Stimulated activated CD8-positive, alpha-beta memory T cell treated with anti-CD3 and anti-CD28 coated beads, Interleukin-12 subunit alpha, Interleukin-12 subunit beta, amount 100 ng/mL, for 4 hours (primary cell): ENCODE results near the gene POLR3GL.
A peak's percentile ranks its signal among the peaks of the same experiment; 100 is the strongest.

Source experiments
- DNase-seq: peaks from one replicate; pipeline ENCODE4 v3.0.0-alpha.2; 2020; ENCODE audit warnings: low read depth

POLR3GL gene

GRCh38 chr1:145992958-145993617 lies 28.6 kb downstream of the POLR3GL start:
- no peak for DNase-seq

DNA sequence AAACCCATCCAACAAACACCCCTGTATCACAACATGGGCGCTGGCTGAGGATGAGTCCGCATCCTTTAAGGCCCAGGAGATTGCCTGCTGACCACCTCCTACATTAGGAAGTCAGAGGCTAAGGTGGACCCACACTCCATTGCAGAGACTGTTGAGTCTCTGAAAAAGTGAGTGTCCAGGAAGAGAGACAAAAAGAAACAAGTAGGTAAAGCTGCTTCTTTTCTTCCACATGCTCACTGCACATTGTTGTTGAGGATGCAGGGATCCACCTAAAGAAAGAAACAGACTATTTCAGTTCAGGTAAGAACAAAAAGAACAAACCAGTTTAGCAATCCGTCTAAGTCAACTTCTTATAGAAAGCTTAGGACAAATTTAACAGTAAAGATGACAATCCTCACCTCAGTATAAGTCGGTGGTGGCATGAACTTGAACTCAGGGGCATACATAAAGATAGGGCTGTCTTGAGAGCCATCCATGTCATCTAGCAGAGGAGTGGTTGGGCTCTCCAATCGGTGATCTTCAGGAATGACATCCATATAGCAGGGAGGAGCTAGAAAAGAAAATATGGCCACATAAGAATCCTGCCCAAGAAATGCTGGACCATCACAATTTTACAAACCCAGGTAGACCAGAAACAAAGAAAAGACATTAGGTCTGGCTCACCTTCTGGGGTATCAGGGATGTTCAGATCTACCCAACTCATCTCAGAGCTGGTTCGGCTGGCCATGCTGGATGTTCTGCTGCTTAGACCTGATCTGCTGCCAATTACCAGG lies 29.3 kb downstream of the POLR3GL start:
- DNase-seq, result no peak

DNA sequence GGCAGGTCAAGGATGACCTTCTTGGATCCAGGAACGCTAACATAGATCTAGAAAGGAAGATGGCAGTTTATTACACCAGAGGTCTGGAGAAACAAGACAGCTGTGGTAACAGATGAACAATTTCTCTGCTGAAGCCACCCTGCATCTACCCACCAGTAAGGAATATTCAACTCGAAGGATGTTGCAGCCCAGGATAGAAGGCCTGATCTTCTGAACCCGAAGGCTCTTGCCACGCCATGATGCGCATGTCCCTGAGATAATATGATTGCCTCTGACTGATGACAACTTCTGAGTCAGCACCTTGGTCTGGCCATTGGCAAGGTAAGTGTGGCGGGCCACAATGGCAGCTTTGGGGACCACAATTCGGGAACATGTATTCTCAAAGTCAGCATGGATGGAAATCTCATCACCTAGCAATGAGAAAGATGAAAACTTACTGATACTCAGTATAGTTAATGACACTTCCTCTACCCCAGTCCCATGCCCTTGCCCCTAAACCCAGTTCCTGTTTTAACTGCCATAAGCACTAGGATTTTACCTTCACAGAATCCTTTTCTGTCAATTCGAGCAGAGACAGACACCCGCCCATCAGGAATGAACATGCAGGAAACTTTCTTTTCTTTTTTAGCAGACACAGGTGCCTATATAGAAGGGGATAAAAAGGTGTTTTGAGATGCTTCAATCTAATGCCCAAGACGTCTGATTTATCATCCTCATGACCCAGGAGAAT lies 30.1 kb downstream of the POLR3GL start:
- DNase-seq, result no peak

DNA sequence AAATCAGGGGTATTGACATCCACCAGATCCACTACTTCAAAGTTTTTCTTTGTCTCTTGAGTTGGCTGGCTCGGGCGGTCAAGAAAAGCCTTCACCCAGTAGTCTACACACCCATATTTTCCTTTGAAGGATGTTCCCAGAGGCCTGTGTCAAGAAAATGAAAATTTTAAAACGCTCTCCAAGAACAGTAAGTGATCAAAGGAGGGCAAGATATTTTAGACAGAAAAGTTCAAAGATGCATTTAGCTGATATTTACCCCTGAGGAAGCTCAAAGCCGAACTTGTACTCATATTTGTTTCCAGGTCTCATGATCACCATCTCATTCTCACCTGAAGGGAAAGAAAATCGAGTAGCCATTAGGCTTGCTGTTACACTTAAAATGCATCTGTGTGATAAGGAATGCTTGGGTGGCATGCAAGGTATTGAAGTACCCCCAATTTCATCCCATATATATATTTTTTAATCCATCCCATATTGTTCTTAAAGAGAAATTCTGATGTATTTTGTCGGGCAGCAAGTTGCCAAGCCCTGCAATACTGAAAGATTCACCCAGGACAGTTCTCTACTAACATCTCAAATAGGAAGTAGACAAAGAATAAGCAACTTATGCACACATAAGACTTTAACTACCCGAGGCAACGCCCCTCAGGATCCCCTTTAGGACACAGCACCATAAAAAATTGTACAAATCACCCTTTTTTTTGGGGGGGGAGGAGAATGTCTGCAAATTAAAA lies 30.8 kb downstream of the POLR3GL start:
- no peak for DNase-seq

GRCh38 chr1:145995964-145996432 lies 31.5 kb downstream of the POLR3GL start:
- DNase-seq, result no peak

DNA sequence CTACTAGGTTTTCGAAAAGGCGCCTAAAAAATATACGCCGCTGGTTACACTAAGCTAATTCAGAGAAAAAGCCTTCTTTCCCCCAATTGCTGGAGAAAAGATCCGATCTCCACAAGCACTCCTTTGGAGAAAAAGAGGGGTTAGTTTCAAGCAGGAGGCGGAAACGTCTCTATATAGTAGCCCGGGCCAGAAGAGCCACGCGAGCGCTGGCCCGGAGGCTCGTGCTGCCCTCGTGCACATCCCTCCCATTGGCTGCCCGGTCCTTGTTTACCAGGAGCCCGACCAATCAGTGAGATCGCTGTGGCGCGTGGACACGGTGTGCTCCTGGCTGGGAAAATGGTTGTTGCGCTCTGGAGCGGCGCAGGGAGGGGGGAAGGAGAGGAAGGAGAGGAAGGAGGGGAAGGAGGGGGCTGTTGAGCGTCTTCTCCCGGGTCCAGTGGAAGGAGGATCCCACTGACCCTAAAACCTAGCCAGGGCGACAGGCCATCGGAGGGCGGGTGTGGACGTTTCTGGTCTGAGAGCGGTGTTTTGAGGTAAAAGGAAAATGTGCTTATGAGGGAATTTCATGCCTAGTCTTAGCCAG lies 32.0 kb downstream of the POLR3GL start, which contains the start of gene TXNIP:
Gene TXNIP (minus strand): TSS at position 147 of the 583 bp plus-strand sequence. CDS start 313 bp downstream, outside the sequence.
- peak; percentile 85 for DNase-seq

- DNase-seq, result no peak
These were observed 32.7 kb downstream of the POLR3GL start for GRCh38 chr1:145997016-145997717.

DNA sequence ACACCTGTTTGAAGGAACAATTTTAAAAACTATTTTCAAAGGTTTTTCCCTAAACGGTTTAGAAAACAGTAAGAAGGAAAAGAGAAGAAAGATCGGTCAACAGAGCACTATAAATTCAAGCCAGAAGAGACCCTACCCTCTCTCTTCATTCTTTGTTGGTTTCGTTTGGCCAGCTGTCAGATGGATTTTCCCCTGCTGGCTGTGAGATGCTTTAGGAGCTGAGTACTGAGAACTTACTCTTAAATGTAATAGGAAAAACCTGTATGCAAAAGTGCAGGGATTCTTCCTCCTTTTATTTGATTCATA lies 33.2 kb downstream of the POLR3GL start:
- no peak for DNase-seq

- no peak for DNase-seq
These were observed 35.0 kb downstream of the POLR3GL start for GRCh38 chr1:145999321-146000024.

DNA sequence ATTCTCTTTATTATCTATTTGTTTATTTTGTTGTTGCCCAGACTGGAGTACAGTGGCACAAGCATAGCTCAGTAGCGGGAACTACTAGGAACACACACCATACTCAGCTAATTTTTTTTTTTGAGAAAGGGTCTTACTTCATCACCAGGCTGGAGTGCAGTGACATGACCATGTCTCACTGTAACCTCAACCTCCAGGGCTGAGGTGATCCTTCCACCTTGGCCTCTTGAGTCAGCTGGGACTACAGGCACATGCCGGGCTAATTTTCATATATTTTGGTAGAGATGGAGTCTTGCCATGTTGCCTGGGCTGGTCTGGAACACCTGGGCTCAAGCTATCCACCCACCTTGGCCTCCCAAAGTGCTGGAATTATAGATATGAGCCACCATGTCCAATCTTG lies 37.2 kb downstream of the POLR3GL start:
- DNase-seq, result no peak

GRCh38 chr1:146007489-146008133 lies 43.1 kb downstream of the POLR3GL start:
- no peak for DNase-seq

DNA sequence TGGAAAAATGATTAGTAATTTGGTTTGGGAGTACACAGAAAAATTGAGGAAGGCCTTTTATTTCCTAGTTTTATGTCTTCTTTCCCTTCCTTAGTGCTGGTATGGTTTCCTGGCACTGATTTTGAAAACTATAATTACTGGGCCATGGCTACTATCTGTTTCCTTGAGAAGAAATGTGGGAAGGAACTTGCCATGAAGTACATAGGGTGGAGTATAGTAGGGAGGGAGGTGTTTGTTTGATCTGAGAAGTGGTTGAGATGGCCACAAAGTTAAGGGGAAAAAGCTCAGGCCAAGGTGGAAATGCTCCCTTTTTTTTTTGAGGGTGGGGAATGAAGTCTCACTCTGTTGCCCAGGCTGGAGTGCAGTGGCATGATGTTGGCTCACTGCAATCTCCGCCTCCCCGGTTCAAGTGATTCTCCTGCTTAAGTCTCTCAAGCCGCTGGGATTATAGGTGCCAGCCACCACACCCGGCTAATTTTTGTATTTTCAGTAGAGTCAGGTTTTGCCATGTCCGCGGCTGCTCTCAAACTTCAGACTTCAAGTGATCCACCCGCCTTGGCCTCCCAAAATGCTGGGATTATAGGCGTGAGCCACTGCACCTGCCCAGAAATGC lies 45.7 kb downstream of the POLR3GL start:
- no peak for DNase-seq

DNA sequence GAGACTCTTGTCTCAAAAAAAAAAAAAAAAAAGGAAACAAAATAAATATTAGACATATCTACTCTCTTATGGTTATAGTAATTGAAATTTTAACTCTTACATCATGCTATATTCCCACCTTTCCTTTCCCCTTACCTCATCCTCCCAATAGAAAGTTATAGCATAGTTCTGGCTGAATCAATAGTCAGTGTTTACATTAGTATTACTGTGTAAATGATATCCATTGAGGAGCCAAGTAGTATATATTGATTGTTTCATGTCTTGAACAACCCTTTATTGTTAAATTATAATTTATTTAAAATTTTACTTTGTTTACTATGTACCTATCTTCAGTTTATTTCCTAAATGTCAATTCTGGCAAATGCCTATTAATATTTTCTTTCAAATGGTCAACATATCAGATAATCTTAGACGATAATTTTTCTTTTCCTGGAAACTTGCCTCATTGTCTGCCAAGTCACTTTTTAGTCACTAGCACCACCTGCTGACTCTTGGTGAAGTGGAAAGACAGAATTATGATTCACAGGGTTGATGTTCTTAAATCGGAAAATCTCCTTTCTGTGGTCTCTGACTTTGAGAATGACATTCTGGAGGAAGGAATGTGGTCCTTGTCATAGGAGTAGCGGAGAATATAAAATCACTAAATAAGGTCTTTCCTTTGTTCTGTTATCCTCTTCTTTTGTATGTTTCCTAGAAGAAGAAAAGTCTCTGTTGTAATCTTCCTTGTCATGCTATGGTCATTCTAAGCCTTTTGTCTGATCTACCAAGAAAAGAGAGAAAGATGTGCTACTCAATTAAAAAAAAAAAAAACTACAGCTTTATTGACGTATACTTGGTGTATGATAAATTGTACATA lies 48.4 kb downstream of the POLR3GL start:
- no peak for DNase-seq

GRCh38 chr1:146013559-146013922 lies 49.1 kb downstream of the POLR3GL start:
- no peak for DNase-seq

- DNase-seq, result no peak
These were observed 52.4 kb downstream of the POLR3GL start for GRCh38 chr1:146016891-146017290.

DNA sequence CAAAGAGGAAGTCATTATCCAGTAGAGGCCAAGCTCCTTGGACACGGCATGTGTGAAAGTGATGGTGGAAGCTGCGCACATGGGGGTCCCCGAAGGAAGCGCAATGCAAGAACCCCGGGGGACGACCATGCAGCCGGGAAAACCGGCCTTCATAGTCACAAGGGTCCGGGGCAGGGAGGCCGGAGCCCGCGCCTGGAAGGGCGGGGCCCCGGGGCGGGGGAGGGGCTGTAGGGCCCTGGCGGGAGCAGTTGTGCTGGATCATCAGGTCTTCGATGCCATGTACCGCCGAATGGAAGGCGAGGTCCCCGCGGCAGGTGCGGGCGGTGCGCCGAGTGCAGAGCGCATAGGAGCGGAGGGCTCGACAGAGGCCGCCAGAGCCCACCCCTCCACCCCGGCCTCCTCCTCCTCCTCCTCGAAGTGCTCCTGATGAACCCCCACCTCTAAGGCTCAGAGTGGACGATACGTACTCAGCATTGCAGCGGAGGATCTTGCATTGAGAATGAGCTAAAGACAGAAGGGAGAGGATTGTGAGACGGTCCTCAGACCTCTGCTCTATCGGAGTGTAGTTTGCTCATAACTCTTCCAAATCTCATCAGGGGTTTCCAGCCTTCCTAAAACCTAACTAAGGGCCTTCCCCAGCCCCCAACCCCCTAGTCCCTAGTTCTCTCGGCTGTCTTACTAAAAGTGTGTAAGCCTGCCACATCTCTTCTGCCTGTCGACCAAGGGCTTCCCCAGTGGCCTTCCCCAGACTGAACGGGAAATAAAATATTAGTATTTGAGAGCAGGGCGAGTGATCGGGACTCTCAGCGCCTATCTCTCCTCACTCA lies 55.0 kb downstream of the POLR3GL start:
- DNase-seq, result no peak
